ENCODE data around the gene S100P. TPM values are rescaled to one million over a fixed set of nuclear protein-coding genes. Genes with fewer than 3 reads are reported as not detected.

Gene S100P
- polyA plus RNA-seq, 3 donors from 2014 or later, result 1.5 TPM; not detected in 2

DNA sequence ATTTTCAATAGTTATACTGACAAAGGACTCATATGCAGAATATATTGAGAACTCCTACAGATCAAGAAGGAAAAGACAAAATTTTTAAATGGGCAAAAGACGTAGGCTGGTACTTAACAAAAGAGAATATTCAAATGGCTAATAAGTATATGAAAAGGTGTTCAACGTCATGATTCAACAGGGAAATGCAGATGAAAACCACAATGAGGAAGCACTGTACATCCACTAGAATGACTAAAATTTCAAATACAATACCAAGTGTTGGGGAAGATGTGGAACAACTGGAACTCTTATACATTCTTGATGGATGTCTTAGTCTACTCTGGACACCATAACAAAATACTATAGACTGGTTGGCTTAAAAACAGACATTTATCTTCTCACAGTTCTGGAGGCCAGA lies 17.3 kb downstream of the S100P start:
- H3K36me3 Mint-ChIP-seq, result peaks cover 6 to 10% (median 6%) of the 10 kb centered on the region in 3 donors
- H3K27ac Mint-ChIP-seq, result peak overlapping the region in 3 of 6 donors; percentile 24 to 98 (median 58)
- peaks cover 59 to 63% of the 10 kb centered on the region in 2 donors for H3K4me1 Mint-ChIP-seq
- DNase-seq, result no peak
- H3K4me3 Mint-ChIP-seq, result peak overlapping the region in 2 of 5 donors; percentile 23 to 37
- H3K9me3 Mint-ChIP-seq, result no peaks in the 10 kb centered on the region
- peaks cover 11 to 13% (median 12%) of the 10 kb centered on the region in 3 donors for H3K27me3 Mint-ChIP-seq (ENCODE audit: low read depth in 3 of 3)

DNA sequence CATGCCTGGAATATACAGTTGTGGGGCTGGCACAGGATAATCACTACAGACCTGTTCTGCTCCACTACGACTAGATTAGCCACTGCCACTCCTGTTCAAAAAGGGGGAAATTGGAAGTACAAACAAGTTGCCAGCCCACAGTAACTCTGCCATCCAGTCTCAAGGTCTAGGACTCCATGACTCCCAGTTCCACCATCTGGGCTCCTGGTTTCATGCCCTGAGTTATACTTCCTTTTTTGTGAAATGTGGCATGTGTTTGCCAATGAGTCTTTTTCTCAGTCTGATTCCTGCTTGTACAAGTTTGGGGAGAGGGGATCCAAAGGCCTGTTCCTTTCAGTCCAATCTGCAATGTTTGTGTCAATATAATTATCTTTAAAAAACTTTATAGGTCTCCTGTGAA lies 21.3 kb downstream of the S100P start:
- Mint-ChIP-seq H3K9me3 (no peaks in the 10 kb centered on the region), H3K27ac (peak overlapping the region; percentile 49 to 98 (median 66)), H3K4me1 (peaks cover 42 to 50% of the 10 kb centered on the region in 2 donors), H3K36me3 (peaks cover 4 to 5% (median 4%) of the 10 kb centered on the region in 3 donors), H3K4me3 (peak overlapping the region in 4 of 5 donors; percentile 41 to 62 (median 45)), H3K27me3 (ENCODE audit: low read depth in 3 of 3) (peaks cover 5 to 6% (median 5%) of the 10 kb centered on the region in 3 donors)
- no peak for DNase-seq

DNA sequence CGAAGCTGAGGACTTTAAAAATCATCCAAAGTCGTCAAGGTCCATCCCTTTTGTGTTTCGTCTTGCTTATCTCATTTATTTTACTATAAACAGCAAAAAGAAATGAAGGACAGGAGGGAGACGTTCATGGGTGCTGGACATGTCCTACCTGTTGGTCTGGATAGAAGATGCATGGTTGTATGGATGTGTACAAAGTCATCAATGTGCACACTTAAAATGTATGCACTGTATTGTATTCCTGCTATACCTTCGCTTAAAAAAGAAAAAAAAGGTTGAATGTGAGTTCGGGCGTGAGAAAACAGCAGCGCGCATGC lies 22.0 kb downstream of the S100P start:
- peaks cover 4 to 5% (median 4%) of the 10 kb centered on the region in 3 donors for H3K36me3 Mint-ChIP-seq
- no peak for DNase-seq
- no peaks in the 10 kb centered on the region for H3K9me3 Mint-ChIP-seq
- peak overlapping the region; percentile 92 to 98 (median 95) for H3K27ac Mint-ChIP-seq
- peaks cover 39 to 47% of the 10 kb centered on the region in 2 donors for H3K4me1 Mint-ChIP-seq
- H3K4me3 Mint-ChIP-seq, result peak overlapping the region; percentile 92 to 97 (median 95)
- H3K27me3 Mint-ChIP-seq (ENCODE audit: low read depth in 3 of 3), result peaks cover 5 to 6% (median 5%) of the 10 kb centered on the region in 3 donors

DNA sequence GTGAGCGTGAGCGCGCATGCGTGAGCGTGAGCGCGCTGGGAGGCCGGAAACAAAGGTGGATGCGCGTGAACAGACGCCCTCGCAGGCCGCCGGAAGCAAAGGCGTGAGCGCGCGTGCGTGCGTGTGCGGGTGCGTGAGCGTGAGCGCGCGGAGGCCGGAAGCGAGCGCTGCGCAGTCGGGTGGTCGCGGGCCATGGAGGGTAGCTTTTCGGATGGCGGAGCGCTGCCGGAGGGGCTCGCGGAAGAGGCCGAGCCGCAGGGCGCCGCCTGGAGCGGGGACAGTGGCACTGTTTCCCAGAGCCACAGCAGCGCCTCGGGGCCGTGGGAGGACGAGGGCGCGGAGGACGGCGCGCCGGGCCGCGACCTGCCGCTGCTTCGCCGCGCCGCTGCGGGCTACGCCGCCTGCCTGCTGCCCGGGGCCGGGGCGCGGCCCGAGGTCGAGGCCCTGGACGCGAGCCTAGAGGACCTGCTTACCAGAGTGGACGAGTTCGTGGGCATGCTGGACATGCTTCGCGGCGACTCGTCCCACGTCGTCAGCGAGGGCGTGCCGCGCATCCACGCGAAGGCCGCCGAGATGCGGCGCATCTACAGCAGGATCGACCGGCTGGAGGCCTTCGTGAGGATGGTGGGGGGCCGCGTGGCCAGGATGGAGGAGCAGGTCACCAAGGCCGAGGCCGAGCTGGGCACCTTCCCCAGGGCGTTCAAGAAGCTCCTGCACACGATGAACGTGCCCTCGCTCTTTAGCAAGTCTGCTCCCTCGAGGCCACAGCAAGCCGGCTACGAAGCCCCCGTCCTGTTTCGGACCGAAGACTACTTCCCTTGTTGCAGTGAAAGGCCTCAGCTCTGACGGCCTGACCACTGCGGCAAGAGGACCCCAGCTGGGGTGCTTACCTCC lies 22.6 kb downstream of the S100P start, which contains the start of gene BLOC1S4:
Gene BLOC1S4, plus strand, starts transcription at position 157 of the 894 bp plus-strand sequence. Its CDS starts 36 bp downstream, at position 193.
- DNase-seq, result peak; percentile 92 to 94 (median 94)
- Mint-ChIP-seq H3K27me3 (ENCODE audit: low read depth in 3 of 3) (peaks cover 5 to 7% (median 6%) of the 10 kb centered on the region in 3 donors), H3K4me3 (peak within 1 kb of the TSS; percentile 92 to 97 (median 95)), H3K9me3 (no peaks in the 10 kb centered on the region), H3K27ac (peak within 1 kb of the TSS; percentile 92 to 98 (median 95)), H3K36me3 (peaks cover 4 to 5% (median 4%) of the 10 kb centered on the region in 3 donors), H3K4me1 (peaks cover 40 to 50% of the 10 kb centered on the region in 2 donors)

DNA sequence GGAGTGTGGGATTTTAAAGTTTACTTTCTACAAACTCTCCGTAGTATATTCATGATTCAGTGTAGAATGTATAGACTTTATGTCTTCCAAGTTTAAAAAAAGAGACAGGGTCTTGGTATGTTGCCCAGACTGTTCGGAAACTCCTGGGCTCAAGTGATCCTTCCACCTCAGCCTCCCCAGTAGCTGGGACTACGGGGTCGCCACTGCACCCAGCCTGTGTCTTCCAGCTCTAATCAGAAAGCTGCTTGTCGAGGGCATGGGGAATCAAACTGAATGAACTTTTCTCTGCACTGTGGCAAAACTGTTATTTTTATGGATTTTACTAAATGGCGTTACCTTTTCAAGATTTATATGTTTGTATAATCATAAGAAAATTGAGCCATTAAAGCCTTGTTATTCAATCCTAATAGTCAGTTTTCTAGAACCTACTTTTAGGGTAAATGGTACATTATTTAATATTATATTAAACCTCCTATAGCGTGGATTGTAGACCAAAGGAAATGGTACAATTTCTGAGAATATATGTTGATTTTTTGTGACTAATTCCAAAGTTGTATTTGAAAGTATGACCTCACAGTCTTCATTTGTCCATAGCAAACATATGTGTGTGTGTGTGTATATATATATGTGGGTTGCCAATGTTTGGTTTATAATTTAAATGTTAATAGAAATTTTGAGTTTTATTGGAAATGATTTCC lies 23.4 kb downstream of the S100P start:
- Mint-ChIP-seq H3K36me3 (peaks cover 4 to 5% (median 4%) of the 10 kb centered on the region in 3 donors), H3K27me3 (ENCODE audit: low read depth in 3 of 3) (peaks cover 5 to 7% (median 6%) of the 10 kb centered on the region in 3 donors), H3K27ac (peak overlapping the region; percentile 84 to 98 (median 92)), H3K4me3 (peak overlapping the region; percentile 84 to 96 (median 92)), H3K4me1 (peaks cover 41 to 51% of the 10 kb centered on the region in 2 donors), H3K9me3 (no peaks in the 10 kb centered on the region)
- no peak for DNase-seq

DNA sequence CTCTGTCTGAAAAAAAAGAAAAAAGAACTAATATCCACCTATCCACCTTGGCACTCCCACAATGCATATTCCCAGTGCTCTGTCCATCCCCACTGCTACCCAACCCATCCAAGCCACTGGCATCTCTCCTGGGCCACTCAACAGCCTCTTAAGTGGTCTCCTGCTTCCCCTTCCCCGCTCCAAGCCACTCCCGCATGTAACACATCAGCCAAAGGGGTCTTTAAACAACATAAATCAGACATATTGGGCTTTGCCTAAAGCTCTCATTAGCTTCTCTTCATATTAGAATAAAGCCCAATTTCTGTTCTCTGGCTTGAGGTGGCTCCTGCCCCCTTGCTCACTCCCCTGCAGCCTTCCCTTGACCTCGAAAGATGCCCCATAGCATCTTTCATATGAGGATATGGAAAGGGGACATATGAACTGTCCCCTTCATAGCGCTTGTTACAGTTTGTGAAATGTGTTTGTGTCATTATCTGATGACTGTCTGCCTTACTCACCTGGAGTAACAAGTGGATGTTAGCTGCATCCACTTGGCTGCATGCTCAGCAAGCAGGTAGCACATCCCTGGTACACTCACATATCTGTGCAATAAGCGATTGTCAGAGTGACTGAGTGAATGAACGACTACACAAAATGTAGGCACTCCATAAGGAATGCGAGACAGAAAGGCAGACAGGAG lies 25.4 kb downstream of the S100P start:
- H3K27me3 Mint-ChIP-seq (ENCODE audit: low read depth in 3 of 3), result peaks cover 5 to 7% (median 6%) of the 10 kb centered on the region in 3 donors
- DNase-seq, result no peak
- H3K27ac Mint-ChIP-seq, result peak overlapping the region in 5 of 6 donors; percentile 8 to 88 (median 62)
- H3K9me3 Mint-ChIP-seq, result no peaks in the 10 kb centered on the region
- H3K36me3 Mint-ChIP-seq, result peaks cover 4 to 5% (median 4%) of the 10 kb centered on the region in 3 donors
- H3K4me3 Mint-ChIP-seq, result peak overlapping the region in 4 of 5 donors; percentile 16 to 66 (median 44)
- H3K4me1 Mint-ChIP-seq, result peaks cover 41 to 51% of the 10 kb centered on the region in 2 donors

DNA sequence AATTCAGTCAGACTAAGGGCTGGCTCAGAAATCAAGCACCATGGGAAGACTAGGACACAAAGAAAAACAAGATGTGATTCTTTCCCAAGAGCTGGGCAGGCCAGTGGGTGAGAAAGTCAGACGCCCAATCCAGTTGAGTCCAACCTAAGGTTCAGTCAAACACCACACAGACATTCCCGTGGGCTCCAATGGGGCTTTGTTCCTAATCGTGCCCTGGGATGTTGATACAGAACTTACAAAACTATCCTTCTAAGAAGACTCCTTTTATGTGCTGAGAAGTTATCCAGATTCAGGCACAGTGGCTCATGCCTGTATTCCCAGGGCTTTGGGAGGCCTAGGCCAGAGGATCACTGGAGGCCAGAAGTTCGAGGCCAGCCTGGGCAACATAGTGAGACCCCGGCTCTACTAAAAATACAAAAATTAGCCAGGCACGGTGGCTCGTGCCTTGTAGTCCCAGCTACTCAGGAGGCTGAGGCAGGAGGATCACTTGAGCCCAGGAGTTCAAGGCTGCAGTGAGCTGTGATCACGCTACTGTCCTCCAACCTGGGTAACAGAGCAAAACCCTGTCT lies 26.0 kb downstream of the S100P start:
- Mint-ChIP-seq H3K36me3 (peaks cover 4 to 5% (median 4%) of the 10 kb centered on the region in 3 donors), H3K9me3 (no peaks in the 10 kb centered on the region), H3K4me3 (no peak overlapping the region), H3K27me3 (ENCODE audit: low read depth in 3 of 3) (peaks cover 5 to 7% (median 6%) of the 10 kb centered on the region in 3 donors), H3K27ac (peak overlapping the region in 3 of 6 donors; percentile 22 to 57 (median 30)), H3K4me1 (peaks cover 39 to 50% of the 10 kb centered on the region in 2 donors)
- no peak for DNase-seq

DNA sequence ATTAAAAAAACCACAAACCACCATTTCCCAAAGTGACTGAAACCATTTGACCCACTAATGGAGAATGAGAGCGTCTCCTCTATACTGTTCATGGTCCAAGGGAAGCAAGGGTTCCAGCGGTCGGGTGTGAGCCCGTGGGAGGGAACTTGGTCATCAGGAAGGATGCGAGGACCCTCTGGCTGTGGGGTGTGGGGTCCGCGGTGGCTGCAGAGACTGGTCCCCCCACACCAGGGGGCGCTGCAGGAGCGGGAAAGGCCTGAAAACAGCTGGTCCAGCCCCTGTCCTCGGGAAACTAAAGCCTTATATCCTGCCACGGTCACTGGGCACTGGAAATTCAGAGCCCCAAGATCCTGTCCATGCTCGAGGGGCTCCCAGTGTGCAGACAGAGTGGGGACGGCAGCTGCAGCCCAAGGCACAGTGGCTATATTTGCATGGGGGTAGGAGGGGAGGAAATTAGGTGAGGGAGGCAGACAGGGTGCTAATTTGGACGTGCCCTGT lies 26.6 kb downstream of the S100P start:
- Mint-ChIP-seq H3K27me3 (ENCODE audit: low read depth in 3 of 3) (peaks cover 5 to 7% (median 6%) of the 10 kb centered on the region in 3 donors), H3K4me1 (peaks cover 35 to 45% of the 10 kb centered on the region in 2 donors), H3K9me3 (no peaks in the 10 kb centered on the region), H3K36me3 (peaks cover 4 to 5% (median 4%) of the 10 kb centered on the region in 3 donors), H3K27ac (peak overlapping the region; percentile 30 to 77 (median 62)), H3K4me3 (peak overlapping the region in 4 of 5 donors; percentile 24 to 67 (median 60))
- peak; percentile 77 to 82 (median 79) for DNase-seq

DNA sequence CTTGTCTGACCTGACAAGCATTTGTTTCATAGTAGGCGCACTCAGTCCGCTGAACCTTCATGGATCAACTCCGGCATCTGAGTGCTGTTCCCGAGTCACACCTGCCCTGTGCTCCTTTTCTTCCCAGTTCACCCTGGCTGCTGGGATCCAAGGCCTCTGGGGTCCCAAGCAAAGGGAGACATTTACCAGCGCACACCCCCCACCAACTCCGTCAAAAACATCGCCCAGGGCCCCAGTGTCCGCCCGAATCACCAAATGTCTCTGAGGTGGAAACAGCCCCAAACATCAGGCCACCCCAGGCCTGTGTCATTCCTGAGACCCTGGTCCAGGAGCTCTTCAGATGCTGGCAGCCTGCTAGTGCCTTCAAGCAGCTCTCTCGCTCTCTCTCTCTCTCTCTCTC lies 27.4 kb downstream of the S100P start:
- no peak for DNase-seq
- H3K4me1 Mint-ChIP-seq, result peaks cover 28 to 36% of the 10 kb centered on the region in 2 donors
- peaks cover 4 to 5% (median 4%) of the 10 kb centered on the region in 3 donors for H3K36me3 Mint-ChIP-seq
- peaks cover 0 to 2% (median 0%) of the 10 kb centered on the region in 3 donors for H3K27me3 Mint-ChIP-seq (ENCODE audit: low read depth in 3 of 3)
- H3K27ac Mint-ChIP-seq, result peak overlapping the region in 2 of 6 donors; percentile 8 to 40
- H3K4me3 Mint-ChIP-seq, result no peak overlapping the region
- H3K9me3 Mint-ChIP-seq, result no peaks in the 10 kb centered on the region

DNA sequence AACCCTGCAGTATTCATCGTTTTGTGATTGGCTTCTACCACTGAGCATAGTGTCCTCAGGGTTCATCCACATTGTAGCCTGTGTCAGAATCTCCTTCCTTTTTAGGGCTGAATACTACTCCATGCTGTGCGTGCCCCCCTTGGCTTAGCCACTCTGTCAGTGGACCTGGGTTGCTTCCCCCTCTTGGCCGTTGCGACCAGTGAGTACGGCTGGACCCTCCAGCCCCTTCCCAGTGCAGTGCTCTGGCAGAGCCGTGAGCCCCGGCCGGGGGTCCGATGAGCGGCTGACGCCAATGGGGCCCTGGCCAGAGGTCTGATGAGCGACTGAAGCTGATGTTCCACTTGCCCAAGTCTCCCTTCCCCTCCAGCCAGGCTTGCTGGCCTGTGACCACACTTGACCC lies 29.2 kb downstream of the S100P start:
- Mint-ChIP-seq H3K4me1 (peaks cover 18 to 26% of the 10 kb centered on the region in 2 donors), H3K27ac (no peak overlapping the region), H3K36me3 (peaks cover 4 to 5% (median 4%) of the 10 kb centered on the region in 3 donors), H3K4me3 (no peak overlapping the region), H3K9me3 (no peaks in the 10 kb centered on the region), H3K27me3 (ENCODE audit: low read depth in 3 of 3) (peaks cover 0 to 3% (median 3%) of the 10 kb centered on the region in 3 donors)
- no peak for DNase-seq

DNA sequence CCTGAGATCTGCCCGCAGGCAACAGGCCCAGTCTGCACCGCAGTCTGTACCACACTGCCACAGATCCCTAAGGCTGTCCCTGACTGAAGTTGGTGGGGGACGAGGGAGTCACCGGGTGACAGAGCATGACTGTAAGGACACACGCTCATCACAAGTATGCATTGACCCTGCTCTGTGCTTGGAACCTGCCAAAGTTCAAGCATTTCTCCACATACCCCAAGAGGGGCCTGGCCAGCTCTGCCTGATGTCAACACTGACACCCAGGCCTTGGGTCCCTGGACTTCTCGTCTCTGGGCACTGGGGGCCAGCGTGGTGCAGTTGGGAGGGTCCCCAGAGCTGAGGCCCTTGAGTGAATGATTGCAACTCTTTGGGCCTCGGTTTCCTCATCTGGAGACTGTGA lies 30.2 kb downstream of the S100P start:
- H3K36me3 Mint-ChIP-seq, result peaks cover 3 to 4% (median 3%) of the 10 kb centered on the region in 3 donors
- H3K4me3 Mint-ChIP-seq, result no peak overlapping the region
- peaks cover 12 to 17% of the 10 kb centered on the region in 2 donors for H3K4me1 Mint-ChIP-seq
- no peaks in the 10 kb centered on the region for H3K9me3 Mint-ChIP-seq
- H3K27ac Mint-ChIP-seq, result no peak overlapping the region
- DNase-seq, result no peak
- peaks cover 0 to 3% (median 3%) of the 10 kb centered on the region in 3 donors for H3K27me3 Mint-ChIP-seq (ENCODE audit: low read depth in 3 of 3)

DNA sequence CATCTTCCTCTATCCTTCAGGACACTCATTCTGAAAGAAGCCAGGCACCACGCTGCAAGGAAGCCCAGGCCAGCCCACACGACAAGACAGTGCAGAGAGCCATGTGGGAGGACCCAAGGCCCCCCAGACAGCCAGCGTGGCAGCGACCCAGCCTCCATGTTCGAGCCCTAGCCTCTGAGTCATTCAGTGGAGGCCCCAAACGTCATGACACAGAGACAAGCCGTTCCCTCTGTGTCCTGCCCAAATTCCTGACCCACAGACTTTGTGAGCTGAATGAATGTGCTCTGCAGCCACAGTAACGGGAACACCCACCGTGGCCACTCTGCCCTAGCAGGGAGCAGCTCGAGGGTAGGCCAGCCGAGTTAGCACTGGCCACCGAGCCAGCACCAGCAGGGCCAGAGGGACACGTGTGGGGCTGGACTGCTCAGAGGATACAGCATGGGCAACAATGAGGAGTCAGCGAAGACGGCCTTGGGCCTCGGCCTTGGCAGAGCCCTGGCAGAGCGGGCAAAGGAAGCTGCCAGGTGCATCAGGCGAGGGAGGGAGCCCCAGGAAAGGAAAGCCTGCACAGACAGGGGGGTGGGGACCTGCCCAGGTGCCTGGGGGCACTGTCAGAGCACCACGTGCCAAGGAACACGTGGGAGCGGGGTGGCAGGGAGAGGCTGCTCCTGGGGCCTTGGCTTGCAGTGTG lies 30.9 kb downstream of the S100P start:
- peaks cover 0 to 3% (median 3%) of the 10 kb centered on the region in 3 donors for H3K27me3 Mint-ChIP-seq (ENCODE audit: low read depth in 3 of 3)
- peaks cover 7 to 11% of the 10 kb centered on the region in 2 donors for H3K4me1 Mint-ChIP-seq
- DNase-seq, result no peak
- no peak overlapping the region for H3K27ac Mint-ChIP-seq
- H3K4me3 Mint-ChIP-seq, result no peak overlapping the region
- no peaks in the 10 kb centered on the region for H3K9me3 Mint-ChIP-seq
- no peaks in the 10 kb centered on the region for H3K36me3 Mint-ChIP-seq

Measured in immature natural killer cell (primary cell).